ENCODE results near the gene CRYL1. TPM values are rescaled to one million over a fixed set of nuclear protein-coding genes. Genes with fewer than 3 reads are reported as not detected.

The CRYL1 gene

DNA sequence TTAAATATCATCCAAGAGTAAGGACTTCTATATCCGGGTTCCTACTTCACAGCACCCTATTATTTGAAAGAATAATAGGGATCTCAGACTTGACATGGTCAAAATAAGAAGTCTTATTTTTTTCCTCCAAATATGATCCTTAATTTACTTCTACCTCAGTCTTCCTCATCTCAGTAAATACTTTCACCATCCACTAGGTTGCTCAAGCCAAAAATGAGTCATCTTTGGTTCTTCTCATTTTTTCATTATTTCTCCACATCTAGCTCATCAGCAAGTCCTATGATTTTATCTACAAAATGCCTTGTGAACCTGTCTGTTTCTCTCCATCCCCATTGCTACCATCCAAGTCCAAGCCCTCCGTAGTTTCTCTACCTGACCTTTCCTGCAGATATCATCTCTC is 171.7 kb downstream of the CRYL1 start:
- Histone ChIP-seq H3K79me1 (ENCODE audit: low read depth, low read length) (no peaks in the 10 kb centered on the region), H3K9ac (ENCODE audit: low read depth, low read length, poor library complexity) (no peak overlapping the region), H3K18ac (ENCODE audit: low read length) (no peak overlapping the region), H2AK5ac (ENCODE audit: low read depth, low read length) (no peak overlapping the region), H2AFZ (ENCODE audit: low read length) (no peak overlapping the region), H3K27me3 (ENCODE audit: control insufficient read depth in 3 of 3, insufficient read depth in 3 of 3, low read depth in 1 of 3, low read length in 3 of 3) (no peaks in the 10 kb centered on the region), H4K91ac (ENCODE audit: low read depth, low read length, poor library complexity) (no peak overlapping the region), H3K14ac (ENCODE audit: low read length) (no peak overlapping the region), H3K4me2 (ENCODE audit: insufficient read depth, low read length, poor library complexity, severe bottlenecking) (no peak overlapping the region), H2BK12ac (ENCODE audit: low read length) (no peak overlapping the region), H3K4me3 (ENCODE audit: low read length in 2 of 2) (no peak overlapping the region), H3K4me1 (ENCODE audit: control insufficient read depth in 2 of 2, insufficient read depth in 1 of 2, low read depth in 1 of 2, low read length in 2 of 2) (peaks cover 0 to 8% of the 10 kb centered on the region in 2 donors), H3K27ac (replicated peaks; ENCODE audit: low read length) (no peak overlapping the region), H3K36me3 (replicated peaks in 1 of 2; ENCODE audit: control insufficient read depth in 2 of 2, insufficient read depth in 2 of 2, low read length in 2 of 2) (no peaks in the 10 kb centered on the region), H3K23ac (ENCODE audit: low read depth, low read length, poor library complexity) (no peak overlapping the region), H2BK120ac (ENCODE audit: low read depth, low read length) (no peak overlapping the region), H4K8ac (ENCODE audit: low read depth, low read length) (no peak overlapping the region), H3K9me3 (replicated peaks in 1 of 2; ENCODE audit: control insufficient read depth in 2 of 2, insufficient read depth in 1 of 2, low read depth in 1 of 2, low read length in 2 of 2) (peaks cover 0 to 2% of the 10 kb centered on the region in 2 donors), H2BK5ac (ENCODE audit: low read length) (no peak overlapping the region), H2BK15ac (ENCODE audit: low read length) (no peak overlapping the region), H3K4ac (ENCODE audit: low read length) (no peak overlapping the region)
- no peak for DNase-seq (ENCODE audit: low spot score)
- WGBS, 2 donors (ENCODE audit: extremely low coverage in 2 of 2, insufficient read length in 2 of 2, insufficient replicate concordance in 1 of 2) = no CpG with 5 or more reads among the region's 2 CpGs

Small RNAs within 50 kb of the gene (small RNA-seq; reads per million reads assigned to genes)
- not detected for gene MIR4499 (ENCODE audit: insufficient read depth)

Measured in neuronal stem cell (in vitro differentiated cells).